GM12864 (cell line): Measurements from ENCODE around the gene WDR31.

Source experiments
- DNase-seq: peaks from one replicate; pipeline ENCODE4 v3.0.0-alpha.2; 2011; ENCODE audit warnings: low read depth
- H3K4me3 ChIP-seq: 2 replicates; pipeline ENCODE4 v1.5.1; 2011; ENCODE audit warnings: mild to moderate bottlenecking, low read depth, low read length, control low read depth
- TF ChIP-seq, protein P1 (sequence below): IDR thresholded peaks from 2 replicates; pipeline ENCODE4 v1.5.1; 2011; ENCODE audit warnings: low read depth, mild to moderate bottlenecking, moderate library complexity, low read length, control low read depth, inconsistent platforms; ENCODE audit errors: missing control alignments

Gene WDR31

DNA sequence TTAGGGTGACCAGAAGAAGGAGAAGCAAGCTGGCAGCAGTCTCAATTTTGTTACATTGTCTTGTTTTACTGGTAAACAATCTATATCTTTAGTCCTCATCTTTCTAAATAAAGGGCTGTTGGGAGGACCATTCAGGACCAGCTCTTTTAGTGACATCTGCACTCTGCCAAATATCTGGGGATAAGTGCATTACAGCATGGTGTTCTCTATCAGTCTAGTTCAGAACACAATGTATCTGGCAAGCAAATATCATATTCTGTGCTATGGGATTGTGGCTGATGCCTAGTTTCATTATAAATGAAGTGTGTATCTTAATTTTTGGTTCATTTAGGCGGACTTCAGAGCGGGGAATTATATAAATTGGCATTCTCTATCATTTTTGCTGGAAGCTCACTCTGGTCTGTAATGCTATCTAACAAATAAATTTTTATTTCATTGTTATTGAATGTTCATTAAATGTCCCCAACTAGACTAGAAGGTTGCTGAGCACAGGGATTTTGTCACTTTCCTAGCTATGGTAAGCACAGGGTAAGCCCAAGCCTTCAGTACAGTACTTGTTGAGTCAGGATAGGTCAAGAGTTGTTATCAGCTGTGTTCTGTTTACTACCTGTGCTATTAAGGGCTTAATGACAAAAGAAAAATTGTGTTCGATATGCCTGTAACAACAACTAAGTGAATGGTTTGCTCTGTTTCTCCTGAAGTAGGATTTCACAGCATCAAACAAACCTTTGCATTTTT is 11.9 kb downstream of the WDR31 start:
- no peak for DNase-seq
- H3K4me3 ChIP-seq, result no peak overlapping the region
- TF ChIP-seq, protein P1, sequence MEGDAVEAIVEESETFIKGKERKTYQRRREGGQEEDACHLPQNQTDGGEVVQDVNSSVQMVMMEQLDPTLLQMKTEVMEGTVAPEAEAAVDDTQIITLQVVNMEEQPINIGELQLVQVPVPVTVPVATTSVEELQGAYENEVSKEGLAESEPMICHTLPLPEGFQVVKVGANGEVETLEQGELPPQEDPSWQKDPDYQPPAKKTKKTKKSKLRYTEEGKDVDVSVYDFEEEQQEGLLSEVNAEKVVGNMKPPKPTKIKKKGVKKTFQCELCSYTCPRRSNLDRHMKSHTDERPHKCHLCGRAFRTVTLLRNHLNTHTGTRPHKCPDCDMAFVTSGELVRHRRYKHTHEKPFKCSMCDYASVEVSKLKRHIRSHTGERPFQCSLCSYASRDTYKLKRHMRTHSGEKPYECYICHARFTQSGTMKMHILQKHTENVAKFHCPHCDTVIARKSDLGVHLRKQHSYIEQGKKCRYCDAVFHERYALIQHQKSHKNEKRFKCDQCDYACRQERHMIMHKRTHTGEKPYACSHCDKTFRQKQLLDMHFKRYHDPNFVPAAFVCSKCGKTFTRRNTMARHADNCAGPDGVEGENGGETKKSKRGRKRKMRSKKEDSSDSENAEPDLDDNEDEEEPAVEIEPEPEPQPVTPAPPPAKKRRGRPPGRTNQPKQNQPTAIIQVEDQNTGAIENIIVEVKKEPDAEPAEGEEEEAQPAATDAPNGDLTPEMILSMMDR, result no peak

DNA sequence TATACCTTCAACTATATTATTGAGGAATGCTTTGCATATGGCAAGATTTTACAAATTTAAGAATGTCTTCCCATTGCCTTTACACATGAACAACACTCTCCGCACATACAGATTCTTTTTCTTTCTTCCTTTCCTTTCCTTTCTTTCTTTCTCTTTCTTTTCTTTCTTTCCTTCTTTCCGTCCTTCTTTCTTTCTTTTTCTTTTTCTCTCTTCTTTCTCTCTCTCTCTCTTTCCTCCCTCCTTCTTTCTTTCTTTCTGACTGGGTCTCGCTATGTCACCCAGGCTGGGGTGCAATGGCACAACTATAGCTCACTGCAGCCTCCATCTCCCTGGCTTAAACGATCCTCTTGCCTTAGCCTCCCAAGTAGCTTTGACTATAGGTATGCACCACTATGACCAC is 13.8 kb downstream of the WDR31 start:
- H3K4me3 ChIP-seq, result no peak overlapping the region
- TF ChIP-seq, protein P1, result no peak
- no peak for DNase-seq

DNA sequence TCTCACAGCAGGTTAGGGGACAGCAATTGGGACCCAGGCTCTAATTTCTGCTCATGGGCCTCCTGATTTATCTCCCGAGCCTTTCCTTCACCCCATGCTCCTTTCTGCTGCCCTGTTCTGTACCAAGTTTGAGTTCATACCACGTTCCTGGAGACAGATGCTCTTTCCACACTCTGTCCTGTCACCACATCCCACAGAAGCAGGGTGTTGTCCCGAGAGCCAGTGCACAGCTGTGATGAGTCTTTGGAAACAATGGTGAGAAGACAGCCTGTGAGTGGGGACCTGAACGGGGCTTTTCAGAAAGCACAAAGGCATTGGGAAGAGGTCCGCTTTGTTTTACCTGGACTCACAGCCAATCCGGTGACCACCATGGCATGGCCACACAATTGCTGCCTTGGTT is 17.4 kb downstream of the WDR31 start:
- TF ChIP-seq, protein P1, result no peak
- H3K4me3 ChIP-seq, result no peak overlapping the region
- DNase-seq, result no peak

DNA sequence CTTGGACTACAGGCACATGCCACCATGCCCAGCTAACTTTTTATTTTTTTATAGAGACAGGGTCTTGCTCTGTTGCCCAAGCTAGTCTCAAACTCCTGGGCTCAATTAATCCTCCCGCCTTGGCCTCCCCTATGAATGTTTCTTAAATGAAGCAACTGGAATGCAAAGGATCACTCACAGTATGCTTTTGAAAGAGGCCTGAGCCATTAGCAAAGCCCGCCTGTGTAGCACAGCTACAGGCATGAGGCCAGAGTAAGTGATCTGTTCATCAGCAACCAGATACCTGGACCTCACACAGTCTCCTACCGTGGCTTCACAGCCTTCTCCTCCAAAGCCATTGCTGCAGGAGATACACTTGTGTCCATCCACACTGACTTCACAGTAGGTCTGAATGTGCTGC is 20.0 kb downstream of the WDR31 start:
- DNase-seq, result no peak
- TF ChIP-seq, protein P1, result no peak
- H3K4me3 ChIP-seq, result no peak overlapping the region

DNA sequence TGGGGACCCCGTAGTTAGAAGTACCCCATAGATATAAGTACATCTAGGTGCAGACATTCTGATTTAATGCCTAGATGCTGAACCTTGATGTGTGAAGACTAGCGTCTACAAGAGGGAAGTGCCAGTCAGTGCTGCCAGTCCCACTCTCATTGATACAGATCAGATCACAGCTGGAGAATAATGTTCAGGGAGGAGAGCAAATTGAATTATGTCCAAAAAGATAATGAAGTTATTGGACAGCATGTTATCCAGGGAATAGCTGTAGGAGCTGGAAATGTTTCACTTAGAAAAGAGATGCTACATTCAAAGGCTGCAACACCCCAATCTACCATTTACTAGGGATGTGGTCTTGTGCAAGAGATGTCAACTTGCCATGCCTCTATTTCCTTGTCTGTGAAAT is 21.0 kb downstream of the WDR31 start:
- DNase-seq, result no peak
- TF ChIP-seq, protein P1, result no peak
- no peak overlapping the region for H3K4me3 ChIP-seq

DNA sequence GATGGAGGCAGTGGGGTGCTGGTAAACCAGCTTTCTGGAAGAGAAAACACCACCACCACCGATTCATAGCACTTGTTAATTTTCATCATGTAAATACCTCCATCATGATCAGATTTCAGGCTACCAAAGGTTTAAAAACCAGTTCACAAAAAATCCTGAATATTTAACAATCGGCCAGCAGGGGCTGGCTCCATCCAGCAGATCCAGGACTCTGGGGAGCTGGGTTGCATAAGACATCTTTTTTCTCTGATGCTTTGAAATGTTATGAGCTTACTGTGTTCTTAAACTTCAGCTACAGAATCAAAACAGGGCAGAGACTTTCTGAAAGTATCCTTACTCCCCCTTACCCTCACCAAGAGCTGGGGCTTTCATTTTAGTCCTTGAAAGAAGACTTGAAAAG is 22.3 kb downstream of the WDR31 start:
- TF ChIP-seq, protein P1, result no peak
- DNase-seq, result no peak
- no peak overlapping the region for H3K4me3 ChIP-seq

DNA sequence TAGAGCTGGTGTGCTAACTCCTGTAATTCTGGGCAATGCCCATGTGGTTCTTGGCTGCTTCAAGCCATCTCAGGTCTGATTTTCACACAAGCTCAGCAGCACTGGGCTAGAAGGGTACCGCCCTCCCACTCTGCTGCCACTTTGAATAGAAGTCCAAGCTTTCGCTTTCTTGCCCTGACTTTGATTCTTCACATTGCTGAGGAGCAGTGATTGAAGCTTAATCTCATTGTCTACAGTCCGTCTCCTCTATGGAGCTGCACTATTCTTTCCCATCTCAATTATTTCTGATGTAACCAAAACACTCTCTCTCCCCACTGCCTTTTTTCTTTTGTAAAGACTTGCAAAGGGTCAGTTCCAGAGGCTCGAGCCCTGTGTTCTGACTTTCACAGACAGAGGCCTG is 24.0 kb downstream of the WDR31 start:
- TF ChIP-seq, protein P1, result no peak
- no peak overlapping the region for H3K4me3 ChIP-seq

More for the DNA sequence above, 24.0 kb downstream of the WDR31 start:
- no peak for DNase-seq
